Measurements from ENCODE around the gene BAIAP2L2. TPM values are rescaled to one million over a fixed set of nuclear protein-coding genes. Genes with fewer than 3 reads are reported as not detected.

BAIAP2L2 gene
- total and polyA plus RNA-seq, 2 donors (not counting 1 experiment from before 2014, with no cell fraction given): 0.16 to 0.83 TPM

GRCh38 chr22:38087855-38088254, 22.6 kb downstream of the BAIAP2L2 start:
- no peaks in the 10 kb centered on the region for H3K9me3 ChIP-seq (ENCODE audit: control insufficient read depth, insufficient read depth, low read depth, low read length)
- no peak overlapping the region for H3K27ac ChIP-seq (ENCODE audit: insufficient read depth, low read length)
- no peak overlapping the region for H3K4me2 ChIP-seq (ENCODE audit: extremely low read depth, insufficient read depth, low read length)
- no peaks in the 10 kb centered on the region for H3K27me3 ChIP-seq (ENCODE audit: control insufficient read depth, insufficient read depth, low read length)
- DNase-seq (ENCODE audit: low read depth in 2 of 2): no peak
- H3K9ac ChIP-seq (ENCODE audit: insufficient read depth, low read length): no peak overlapping the region
- H2AFZ ChIP-seq (ENCODE audit: low read length): no peak overlapping the region
- TF ChIP-seq EZH2 (IDR thresholded peaks at IDR 0.05; ENCODE audit: low read length, missing control alignments): no peak
- TF ChIP-seq, protein P1, sequence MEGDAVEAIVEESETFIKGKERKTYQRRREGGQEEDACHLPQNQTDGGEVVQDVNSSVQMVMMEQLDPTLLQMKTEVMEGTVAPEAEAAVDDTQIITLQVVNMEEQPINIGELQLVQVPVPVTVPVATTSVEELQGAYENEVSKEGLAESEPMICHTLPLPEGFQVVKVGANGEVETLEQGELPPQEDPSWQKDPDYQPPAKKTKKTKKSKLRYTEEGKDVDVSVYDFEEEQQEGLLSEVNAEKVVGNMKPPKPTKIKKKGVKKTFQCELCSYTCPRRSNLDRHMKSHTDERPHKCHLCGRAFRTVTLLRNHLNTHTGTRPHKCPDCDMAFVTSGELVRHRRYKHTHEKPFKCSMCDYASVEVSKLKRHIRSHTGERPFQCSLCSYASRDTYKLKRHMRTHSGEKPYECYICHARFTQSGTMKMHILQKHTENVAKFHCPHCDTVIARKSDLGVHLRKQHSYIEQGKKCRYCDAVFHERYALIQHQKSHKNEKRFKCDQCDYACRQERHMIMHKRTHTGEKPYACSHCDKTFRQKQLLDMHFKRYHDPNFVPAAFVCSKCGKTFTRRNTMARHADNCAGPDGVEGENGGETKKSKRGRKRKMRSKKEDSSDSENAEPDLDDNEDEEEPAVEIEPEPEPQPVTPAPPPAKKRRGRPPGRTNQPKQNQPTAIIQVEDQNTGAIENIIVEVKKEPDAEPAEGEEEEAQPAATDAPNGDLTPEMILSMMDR (conservative IDR thresholded peaks at IDR 0.05 in 1 of 2, IDR thresholded peaks at IDR 0.05 in 1 of 2; ENCODE audit: low read depth in 1 of 2, low read length in 2 of 2): no peak
- no peaks in the 10 kb centered on the region for H3K4me1 ChIP-seq (ENCODE audit: control insufficient read depth, extremely low read depth, insufficient read depth, low read length)
- no peaks in the 10 kb centered on the region for H3K79me2 ChIP-seq (ENCODE audit: control insufficient read depth, insufficient read depth, low read length)
- no peaks in the 10 kb centered on the region for H4K20me1 ChIP-seq (ENCODE audit: control insufficient read depth, extremely low read depth, insufficient read depth, low read length)
- H3K4me3 ChIP-seq (replicated peaks in 1 of 4; ENCODE audit: control extremely low read depth in 1 of 4, insufficient read depth in 1 of 4, low read depth in 3 of 4, low read length in 4 of 4): no peak overlapping the region
- H3K36me3 ChIP-seq (ENCODE audit: control insufficient read depth, insufficient read depth, low read length): no peaks in the 10 kb centered on the region

DNA sequence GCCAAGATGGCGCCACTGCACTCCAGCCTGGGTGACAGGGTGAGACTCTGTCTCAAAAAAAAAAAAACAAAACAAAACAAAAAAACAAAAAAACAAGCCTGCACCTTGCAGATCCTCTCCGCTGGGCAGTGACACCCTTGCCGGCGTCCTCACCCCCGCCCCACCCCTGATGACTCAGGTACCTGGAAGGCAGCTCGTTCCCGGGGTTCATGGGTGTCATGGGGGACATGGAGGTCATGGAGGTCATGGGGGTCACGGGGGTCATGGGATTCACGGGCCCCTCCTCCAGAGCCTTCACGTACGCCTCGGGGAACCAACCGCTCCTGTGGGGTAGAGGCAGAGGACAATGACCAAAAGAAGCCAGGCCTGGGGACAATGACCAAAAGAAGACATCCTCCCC, 23.5 kb downstream of the BAIAP2L2 start:
- no peaks in the 10 kb centered on the region for H4K20me1 ChIP-seq (ENCODE audit: control insufficient read depth, extremely low read depth, insufficient read depth, low read length)
- DNase-seq (ENCODE audit: low read depth in 2 of 2): no peak
- no peak overlapping the region for H2AFZ ChIP-seq (ENCODE audit: low read length)

GRCh38 chr22:38086001-38086845, 24.3 kb downstream of the BAIAP2L2 start:
- no peak overlapping the region for H3K4me3 ChIP-seq (replicated peaks in 1 of 4; ENCODE audit: control extremely low read depth in 1 of 4, insufficient read depth in 1 of 4, low read depth in 3 of 4, low read length in 4 of 4)
- H3K27me3 ChIP-seq (ENCODE audit: control insufficient read depth, insufficient read depth, low read length): peaks cover 2% of the 10 kb centered on the region
- H3K27ac ChIP-seq (ENCODE audit: insufficient read depth, low read length): no peak overlapping the region
- H3K36me3 ChIP-seq (ENCODE audit: control insufficient read depth, insufficient read depth, low read length): no peaks in the 10 kb centered on the region
- no peaks in the 10 kb centered on the region for H3K9me3 ChIP-seq (ENCODE audit: control insufficient read depth, insufficient read depth, low read depth, low read length)
- H4K20me1 ChIP-seq (ENCODE audit: control insufficient read depth, extremely low read depth, insufficient read depth, low read length): no peaks in the 10 kb centered on the region
- H3K9ac ChIP-seq (ENCODE audit: insufficient read depth, low read length): no peak overlapping the region
- no peak for DNase-seq (ENCODE audit: low read depth in 2 of 2)
- no peak overlapping the region for H2AFZ ChIP-seq (ENCODE audit: low read length)
- H3K79me2 ChIP-seq (ENCODE audit: control insufficient read depth, insufficient read depth, low read length): no peaks in the 10 kb centered on the region
- TF ChIP-seq, protein P1 (conservative IDR thresholded peaks at IDR 0.05 in 1 of 2, IDR thresholded peaks at IDR 0.05 in 1 of 2; ENCODE audit: low read depth in 1 of 2, low read length in 2 of 2): no peak
- TF ChIP-seq EZH2 (IDR thresholded peaks at IDR 0.05; ENCODE audit: low read length, missing control alignments): no peak
- H3K4me2 ChIP-seq (ENCODE audit: extremely low read depth, insufficient read depth, low read length): no peak overlapping the region
- H3K4me1 ChIP-seq (ENCODE audit: control insufficient read depth, extremely low read depth, insufficient read depth, low read length): no peaks in the 10 kb centered on the region

More for the DNA sequence above, 23.5 kb downstream of the BAIAP2L2 start:
- H3K27me3 ChIP-seq (ENCODE audit: control insufficient read depth, insufficient read depth, low read length): peaks cover 2% of the 10 kb centered on the region
- H3K4me1 ChIP-seq (ENCODE audit: control insufficient read depth, extremely low read depth, insufficient read depth, low read length): no peaks in the 10 kb centered on the region
- H3K36me3 ChIP-seq (ENCODE audit: control insufficient read depth, insufficient read depth, low read length): no peaks in the 10 kb centered on the region
- no peak overlapping the region for H3K4me3 ChIP-seq (replicated peaks in 1 of 4; ENCODE audit: control extremely low read depth in 1 of 4, insufficient read depth in 1 of 4, low read depth in 3 of 4, low read length in 4 of 4)
- no peaks in the 10 kb centered on the region for H3K79me2 ChIP-seq (ENCODE audit: control insufficient read depth, insufficient read depth, low read length)
- H3K9me3 ChIP-seq (ENCODE audit: control insufficient read depth, insufficient read depth, low read depth, low read length): no peaks in the 10 kb centered on the region
- TF ChIP-seq EZH2 (IDR thresholded peaks at IDR 0.05; ENCODE audit: low read length, missing control alignments): no peak
- TF ChIP-seq, protein P1 (conservative IDR thresholded peaks at IDR 0.05 in 1 of 2, IDR thresholded peaks at IDR 0.05 in 1 of 2; ENCODE audit: low read depth in 1 of 2, low read length in 2 of 2): no peak
- no peak overlapping the region for H3K27ac ChIP-seq (ENCODE audit: insufficient read depth, low read length)
- H3K4me2 ChIP-seq (ENCODE audit: extremely low read depth, insufficient read depth, low read length): no peak overlapping the region
- H3K9ac ChIP-seq (ENCODE audit: insufficient read depth, low read length): no peak overlapping the region

Data from fibroblast of lung (primary cell).